H9 (cell line): Measurements from ENCODE around the gene HPCAL1. TPM values are rescaled to one million over a fixed set of nuclear protein-coding genes. Genes with fewer than 3 reads are reported as not detected.

ENCODE experiments used
- DNase-seq: peaks from one replicate; pipeline ENCODE4 v3.0.0-alpha.2; 2017
- H2AFZ ChIP-seq: one replicate; pipeline ENCODE4 v1.6.1; 2013; ENCODE audit warnings: mild to moderate bottlenecking, low read length, control low read depth, moderate library complexity
- H2AK5ac ChIP-seq: 2 replicates; pipeline ENCODE4 v1.6.1; 2013; ENCODE audit warnings: low read length, control low read depth, mixed read lengths; ENCODE audit not compliant: insufficient read length
- H2BK120ac ChIP-seq: one replicate; pipeline ENCODE4 v1.6.1; 2013; ENCODE audit warnings: low read depth, mild to moderate bottlenecking, low read length, control low read depth, inconsistent platforms; ENCODE audit not compliant: poor library complexity, severe bottlenecking
- H2BK12ac ChIP-seq: 2 replicates; pipeline ENCODE4 v1.6.1; 2013; ENCODE audit warnings: low read length, control low read depth, mixed read lengths, low read depth; ENCODE audit not compliant: insufficient read length
- H2BK15ac ChIP-seq: 2 replicates; pipeline ENCODE4 v1.6.1; 2013; ENCODE audit warnings: low read depth, low read length, control low read depth
- H2BK20ac ChIP-seq: one replicate; pipeline ENCODE4 v1.6.1; 2013; ENCODE audit warnings: low read depth, mild to moderate bottlenecking, low read length, control low read depth, inconsistent platforms; ENCODE audit not compliant: poor library complexity, severe bottlenecking
- H2BK5ac ChIP-seq: 2 replicates; pipeline ENCODE4 v1.6.1; 2013; ENCODE audit warnings: low read length, control low read depth, mixed read lengths; ENCODE audit not compliant: insufficient read length
- H3K14ac ChIP-seq: 2 replicates; pipeline ENCODE4 v1.6.1; 2013; ENCODE audit warnings: low read length, control low read depth; ENCODE audit not compliant: insufficient read depth
- H3K18ac ChIP-seq: 2 replicates; pipeline ENCODE4 v1.6.1; 2013; ENCODE audit warnings: low read depth, mild to moderate bottlenecking, mixed read lengths, low read length, control low read depth; ENCODE audit not compliant: insufficient read length
- H3K23ac ChIP-seq: 2 replicates; pipeline ENCODE4 v1.6.1; 2013; ENCODE audit warnings: low read length, control low read depth, mixed read lengths, low read depth; ENCODE audit not compliant: insufficient read length
- H3K23me2 ChIP-seq: 2 replicates; pipeline ENCODE4 v1.6.1; 2013; ENCODE audit warnings: low read depth, mild to moderate bottlenecking, mixed read lengths, low read length, control low read depth; ENCODE audit not compliant: insufficient read length, poor library complexity, severe bottlenecking
- H3K27ac ChIP-seq: 2 replicates; pipeline ENCODE4 v1.5.1; 2013; ENCODE audit warnings: low read length, control low read depth, mixed read lengths, low read depth; ENCODE audit not compliant: insufficient read length
- H3K27me3 ChIP-seq: 2 replicates; pipeline ENCODE4 v1.6.1; 2013; ENCODE audit warnings: low read length, control low read depth, inconsistent platforms; ENCODE audit not compliant: insufficient read depth
- H3K4ac ChIP-seq: 2 replicates; pipeline ENCODE4 v1.6.1; 2013; ENCODE audit warnings: low read depth, mild to moderate bottlenecking, control low read depth, inconsistent platforms, low read length, moderate library complexity
- H3K4me1 ChIP-seq: 2 replicates; pipeline ENCODE4 v1.6.1; 2013; ENCODE audit warnings: low read length, control low read depth, inconsistent platforms; ENCODE audit not compliant: insufficient read depth
- H3K4me2 ChIP-seq: 2 replicates; pipeline ENCODE4 v1.6.1; 2013; ENCODE audit warnings: low read length, control low read depth, mixed read lengths; ENCODE audit not compliant: insufficient read length, insufficient read depth
- H3K56ac ChIP-seq: 2 replicates; pipeline ENCODE4 v1.6.1; 2013; ENCODE audit warnings: low read depth, mild to moderate bottlenecking, mixed read lengths, low read length, control low read depth; ENCODE audit not compliant: insufficient read length
- H3K79me1 ChIP-seq: 2 replicates; pipeline ENCODE4 v1.6.1; 2013; ENCODE audit warnings: low read depth, mild to moderate bottlenecking, moderate library complexity, low read length, control low read depth, inconsistent platforms; ENCODE audit not compliant: insufficient read depth, poor library complexity, severe bottlenecking
- H3K79me2 ChIP-seq: 2 replicates; pipeline ENCODE4 v1.6.1; 2013; ENCODE audit warnings: low read length, control low read depth, inconsistent platforms; ENCODE audit not compliant: insufficient read depth
- H3K9ac ChIP-seq: 2 replicates; pipeline ENCODE4 v1.6.1; 2013; ENCODE audit warnings: low read length, control low read depth, mixed read lengths; ENCODE audit not compliant: insufficient read length; ENCODE audit errors: extremely low read depth
- H3K9me3 ChIP-seq: one replicate; pipeline ENCODE4 v1.6.1; 2013; ENCODE audit warnings: low read depth, low read length, inconsistent platforms; ENCODE audit not compliant: control insufficient read depth
- H3T11ph ChIP-seq: one replicate; pipeline ENCODE4 v1.6.1; 2013; ENCODE audit warnings: mild to moderate bottlenecking, low read length, control low read depth, inconsistent platforms
- H4K20me1 ChIP-seq: one replicate; pipeline ENCODE4 v1.6.1; 2013; ENCODE audit not compliant: control insufficient read depth, insufficient read length, insufficient read depth
- H4K5ac ChIP-seq: 2 replicates; pipeline ENCODE4 v1.6.1; 2013; ENCODE audit warnings: low read depth, mild to moderate bottlenecking, mixed read lengths, low read length, control low read depth; ENCODE audit not compliant: insufficient read length
- H4K8ac ChIP-seq: replicated peaks from 2 replicates; pipeline ENCODE4 v1.6.1; 2013; ENCODE audit warnings: low read length, control low read depth, mixed read lengths, low read depth; ENCODE audit not compliant: insufficient read length
- H4K91ac ChIP-seq: 2 replicates; pipeline ENCODE4 v1.6.1; 2013; ENCODE audit warnings: low read depth, mild to moderate bottlenecking, moderate library complexity, mixed read lengths, low read length, control low read depth; ENCODE audit not compliant: insufficient read length
- H3K27ac Mint-ChIP-seq, 3 experiments: 2 replicates in 2 of 3; 3 replicates in 1 of 3; pipeline ENCODE4 v1.8.0; 2020 to 2021; ENCODE audit warnings: mixed read lengths in 3 of 3, mild to moderate bottlenecking in 1 of 3, moderate library complexity in 1 of 3
- H3K27me3 Mint-ChIP-seq: 2 replicates; pipeline ENCODE4 v1.8.0; 2021; ENCODE audit warnings: low read depth, mild to moderate bottlenecking, moderate library complexity, mixed read lengths
- H3K36me3 Mint-ChIP-seq, 3 experiments: 2 replicates in 2 of 3; 3 replicates in 1 of 3; pipeline ENCODE4 v1.8.0; 2020 to 2021; ENCODE audit warnings: low read depth in 3 of 3, mixed read lengths in 3 of 3; ENCODE audit not compliant: insufficient read depth in 1 of 3
- H3K4me1 Mint-ChIP-seq, 2 experiments: 2 replicates each; pipeline ENCODE4 v1.8.0; 2020; ENCODE audit warnings: mixed read lengths in 2 of 2
- H3K4me3 Mint-ChIP-seq, 2 experiments: 2 replicates in 1 of 2; 3 replicates in 1 of 2; pipeline ENCODE4 v1.8.0; 2020 to 2021; ENCODE audit warnings: mild to moderate bottlenecking in 2 of 2, mixed read lengths in 2 of 2, moderate library complexity in 1 of 2
- H3K9me3 Mint-ChIP-seq, 2 experiments: 2 replicates in 1 of 2; 3 replicates in 1 of 2; pipeline ENCODE4 v1.8.0; 2020; ENCODE audit warnings: mild to moderate bottlenecking in 2 of 2, mixed read lengths in 2 of 2, moderate library complexity in 1 of 2
- CTCF ChIP-seq: fragments of 200-600 bp; sonication (generic); conservative IDR thresholded peaks from 3 replicates; pipeline ENCODE4 v1.8.0; 2021; ENCODE audit warnings: antibody characterized with exemption, mild to moderate bottlenecking
- WGBS: extraction: QIAGEN DNeasy Blood & Tissue Kit; methylation state at CpG from one replicate; pipeline ENCODE4 v1.1.7; 2013; ENCODE audit warnings: missing lambda C conversion rate, low lambda C conversion rate, mixed read lengths; ENCODE audit not compliant: insufficient read length; ENCODE audit errors: extremely low coverage; 5-methylcytosine and 5-hydroxymethylcytosine counted together
- total RNA-seq: library from RNA; stranded (reverse); gene quantifications from 2 replicates; pipeline ENCODE4 v1.2.1, GENCODE V29; 2021

The HPCAL1 gene
- total RNA-seq, 1 experiment from 2014 or later, result 4.7 TPM

- no peak overlapping the region for H2BK12ac ChIP-seq
- Mint-ChIP-seq H3K4me3 (no peak overlapping the region), H3K9me3 (no peaks in the 10 kb centered on the region), H3K27me3 (peaks cover 9% of the 10 kb centered on the region; the same call in 1 of the 2 replicates), H3K27ac (no peak overlapping the region), H3K4me1 (peaks cover 8 to 12% of the 10 kb centered on the region in 2 experiments), H3K36me3 (no peaks in the 10 kb centered on the region)
- H3K23ac ChIP-seq, result no peak overlapping the region
- no peak overlapping the region for H3K4ac ChIP-seq
- no peaks in the 10 kb centered on the region for H4K20me1 ChIP-seq
- H2BK15ac ChIP-seq, result no peak overlapping the region
- no CpG with 5 or more reads among the region's 5 CpGs for WGBS
- no peak for DNase-seq
- H4K91ac ChIP-seq, result no peak overlapping the region
- no peaks in the 10 kb centered on the region for H3K27me3 ChIP-seq
- no peak overlapping the region for H2AFZ ChIP-seq
- no peak overlapping the region for H2BK120ac ChIP-seq
- no peak overlapping the region for H4K8ac ChIP-seq
- no peak overlapping the region for H4K5ac ChIP-seq
- H3K4me1 ChIP-seq, result no peaks in the 10 kb centered on the region
- H3K27ac ChIP-seq, result no peak overlapping the region
- H3K79me2 ChIP-seq, result no peaks in the 10 kb centered on the region
- H3K9ac ChIP-seq, result no peak overlapping the region
- H3K79me1 ChIP-seq, result no peaks in the 10 kb centered on the region
- no peak overlapping the region for H3K56ac ChIP-seq
- H2BK20ac ChIP-seq, result no peak overlapping the region
- H3K4me2 ChIP-seq, result no peak overlapping the region
- H3K23me2 ChIP-seq, result peaks cover 5% of the 10 kb centered on the region
- no peak overlapping the region for H2AK5ac ChIP-seq
- H3T11ph ChIP-seq, result no peak overlapping the region
- H3K14ac ChIP-seq, result no peak overlapping the region
- no peaks in the 10 kb centered on the region for H3K9me3 ChIP-seq
- no peak for TF ChIP-seq CTCF
- no peak overlapping the region for H3K18ac ChIP-seq
- no peak overlapping the region for H2BK5ac ChIP-seq
Measured at GRCh38 chr2:10312437-10312957, 9.8 kb downstream of the HPCAL1 start.
